ENCODE results near the gene WDR3.
A peak's percentile ranks its signal among the peaks of the same experiment; 100 is the strongest.
"Not testable (repeated sequence)": the region's sequence is repeated elsewhere in the genome, so short reads cannot be mapped to it uniquely, and the experiment has no call there.

Gene WDR3

GRCh38 chr1:117929343-117930172 lies at the start of gene WDR3, which contains the start of gene GDAP2:
TSS of gene WDR3 (plus strand) at chr1:117929739. CDS start at chr1:117933320, 3,581 bp downstream.
TSS of gene GDAP2 (minus strand) at chr1:117929621. CDS start at chr1:117920357, 9,264 bp downstream.
- DNase-seq, result peak; percentile 84 to 92 (median 90)

- no peak for DNase-seq
Measured at GRCh38 chr1:117883616-117884015, 45.9 kb upstream of the WDR3 start.

DNA sequence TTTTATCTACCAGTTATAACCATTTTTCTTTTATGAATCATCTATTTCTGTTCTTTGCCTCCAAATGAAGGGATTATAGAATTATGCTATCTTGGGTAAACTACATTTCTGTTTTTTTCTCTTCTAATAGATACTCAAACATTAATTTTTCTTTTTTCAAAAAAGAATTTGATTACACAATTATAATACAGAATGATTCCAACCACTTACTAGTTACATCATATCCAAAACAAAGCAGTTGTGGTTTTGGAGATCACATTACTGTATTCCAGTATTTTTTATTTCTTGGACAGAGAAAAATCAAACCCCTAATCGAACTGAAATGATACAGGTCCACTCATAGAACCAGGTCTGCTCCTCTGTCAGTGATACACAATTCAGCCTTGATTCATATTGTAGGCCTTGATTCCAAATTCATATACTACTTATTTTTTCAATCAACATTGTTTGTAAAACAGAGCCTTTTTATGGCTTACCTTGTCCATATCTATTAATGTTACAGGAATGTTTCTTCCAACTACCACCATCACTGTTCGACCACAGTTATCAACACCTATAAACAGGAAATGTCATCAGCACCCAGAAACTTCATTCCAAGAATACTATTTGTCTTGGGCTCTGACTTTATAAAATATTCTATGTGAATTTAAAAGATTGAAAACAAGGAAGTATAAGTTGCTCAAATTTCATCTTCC lies 43.3 kb upstream of the WDR3 start:
- no peak for DNase-seq

DNA sequence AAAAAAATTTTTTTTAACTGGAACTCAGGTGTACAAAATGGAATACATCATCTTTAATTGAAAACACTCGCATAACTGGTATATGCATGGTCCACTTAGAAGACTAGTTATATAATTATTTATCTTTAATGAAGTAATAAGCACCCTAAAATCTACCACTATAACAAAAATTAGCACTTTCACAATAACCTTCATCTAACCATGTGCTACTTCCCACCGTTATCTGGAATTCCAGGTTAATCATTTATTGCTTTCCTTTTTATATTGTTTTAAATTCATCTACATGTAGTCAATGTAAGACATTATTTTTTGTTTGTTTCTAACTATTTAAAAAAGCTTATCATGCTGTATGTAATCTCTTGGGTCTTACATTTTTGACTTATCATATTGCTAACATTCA lies 39.1 kb upstream of the WDR3 start:
- no peak for DNase-seq

DNA sequence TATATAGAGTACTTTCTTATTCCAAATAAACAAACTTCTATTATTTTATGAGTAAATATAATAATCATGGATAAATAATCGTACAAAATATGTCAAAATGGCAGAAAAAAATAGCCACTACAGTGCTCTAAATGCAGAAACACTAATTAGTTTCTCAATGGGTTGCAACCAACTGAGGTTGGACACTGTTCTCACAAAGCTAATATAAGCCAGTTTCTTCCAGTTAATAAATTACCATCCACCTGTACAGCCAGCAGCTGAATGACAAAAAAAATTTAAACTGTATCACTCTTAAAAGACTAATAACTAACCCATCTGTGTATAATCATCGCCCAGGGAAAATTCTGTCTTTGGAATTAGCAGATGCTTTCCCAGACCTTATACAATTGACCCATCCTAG lies 37.0 kb upstream of the WDR3 start:
- DNase-seq, result no peak

DNA sequence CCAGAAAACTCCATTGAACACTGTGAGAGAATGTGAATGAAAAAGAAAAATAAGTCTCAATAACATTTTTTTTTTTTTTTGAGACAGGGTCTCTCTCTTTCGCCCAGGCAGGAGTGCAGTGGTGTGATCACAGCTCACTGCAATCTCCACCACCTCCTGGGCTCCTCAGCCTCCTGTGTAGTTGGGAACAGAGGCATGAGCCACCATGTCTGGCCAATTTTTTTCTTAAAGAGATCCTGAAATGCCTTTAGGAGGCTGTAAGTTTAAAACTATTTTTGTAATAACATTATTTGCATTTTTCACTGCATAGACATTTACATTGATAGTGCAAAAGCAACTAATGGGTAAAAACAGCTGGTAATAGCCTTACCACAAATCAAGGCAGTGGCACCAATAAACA lies 35.5 kb upstream of the WDR3 start:
- no peak for DNase-seq

- DNase-seq, result peak; percentile 12 to 25 (median 18)
Measured at GRCh38 chr1:117895482-117896114, 33.9 kb upstream of the WDR3 start.

GRCh38 chr1:117897551-117897950 lies 32.0 kb upstream of the WDR3 start:
- no peak for DNase-seq

GRCh38 chr1:117899801-117900200 lies 29.7 kb upstream of the WDR3 start:
- DNase-seq, result no peak

- no peak for DNase-seq
Measured at GRCh38 chr1:117902944-117903343, 26.6 kb upstream of the WDR3 start.

DNA sequence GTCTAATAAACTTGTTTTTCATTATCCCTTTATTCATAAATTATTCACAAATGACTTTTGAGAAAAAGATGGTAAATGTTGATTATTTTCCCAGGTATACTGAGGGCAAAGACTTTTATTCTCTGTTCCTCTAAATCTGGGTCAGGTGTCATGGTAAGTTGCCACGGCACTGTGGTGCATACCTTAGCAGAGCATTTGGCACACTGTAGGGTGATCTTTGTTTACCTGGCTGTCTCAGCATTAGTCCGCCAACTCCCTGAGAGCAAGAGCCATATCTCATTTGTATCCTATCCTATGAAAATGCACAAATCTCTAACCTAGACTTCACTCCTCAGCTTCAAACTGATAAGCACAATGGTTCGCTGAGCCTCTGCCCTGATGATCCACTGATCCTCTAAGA lies 25.1 kb upstream of the WDR3 start:
- DNase-seq, result no peak

DNA sequence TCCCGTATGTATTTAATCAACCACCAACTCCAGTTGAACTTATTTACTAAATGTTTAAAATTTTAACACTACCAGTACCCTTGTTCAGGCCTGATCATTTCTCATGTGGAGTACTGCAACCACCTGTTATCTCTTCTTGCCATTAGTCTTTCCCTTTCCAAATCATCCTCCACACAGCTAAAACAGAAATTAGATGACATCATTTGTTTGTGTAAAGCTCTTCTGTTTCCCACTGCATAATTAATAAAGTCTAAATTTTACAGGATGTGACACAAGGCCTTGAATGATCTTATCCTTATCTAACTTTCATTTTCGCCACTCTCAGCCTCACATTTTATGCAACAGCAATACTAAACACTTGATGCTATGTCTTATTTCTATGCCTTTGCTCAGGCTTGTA lies 24.5 kb upstream of the WDR3 start:
- DNase-seq, result no peak

GRCh38 chr1:117911051-117911450 lies 18.5 kb upstream of the WDR3 start:
- no peak for DNase-seq

DNA sequence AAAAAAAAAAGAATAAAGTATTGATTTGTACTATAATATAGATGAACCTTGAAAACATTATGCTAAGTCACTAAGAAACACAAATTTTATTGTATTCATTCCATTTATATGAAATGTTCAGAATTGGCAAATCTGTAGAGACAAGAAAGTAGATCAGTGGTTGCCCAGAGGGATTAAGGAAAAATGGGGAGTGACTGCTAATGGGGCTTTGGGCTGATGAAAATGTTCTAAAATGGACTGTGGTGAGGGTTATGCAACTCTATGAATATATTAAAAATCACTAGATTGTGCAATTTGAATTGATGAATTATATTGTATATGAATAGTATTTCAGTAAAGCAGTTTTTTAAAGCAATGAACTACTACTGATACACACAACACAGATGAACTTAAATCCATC lies 10.2 kb upstream of the WDR3 start:
- no peak for DNase-seq

DNA sequence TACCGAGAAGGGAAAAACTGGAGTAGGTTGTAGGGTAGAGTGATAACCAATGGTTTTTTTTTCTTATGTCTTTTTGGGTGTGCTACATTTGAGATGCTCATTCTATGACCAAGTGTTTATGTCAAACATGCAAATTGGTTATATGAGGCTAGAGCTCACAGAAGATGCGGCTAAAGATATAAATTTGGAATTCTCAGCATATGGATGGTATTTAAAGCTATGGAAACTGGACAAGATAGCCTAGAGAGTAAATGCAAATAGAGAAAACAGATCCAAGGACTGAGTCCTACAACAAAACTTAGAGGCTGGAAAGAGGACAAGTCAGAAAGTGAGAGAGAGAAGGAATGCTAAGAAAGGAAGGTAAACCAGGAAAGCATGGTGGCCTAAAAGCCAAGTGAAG lies 7.5 kb upstream of the WDR3 start:
- DNase-seq, result no peak

DNA sequence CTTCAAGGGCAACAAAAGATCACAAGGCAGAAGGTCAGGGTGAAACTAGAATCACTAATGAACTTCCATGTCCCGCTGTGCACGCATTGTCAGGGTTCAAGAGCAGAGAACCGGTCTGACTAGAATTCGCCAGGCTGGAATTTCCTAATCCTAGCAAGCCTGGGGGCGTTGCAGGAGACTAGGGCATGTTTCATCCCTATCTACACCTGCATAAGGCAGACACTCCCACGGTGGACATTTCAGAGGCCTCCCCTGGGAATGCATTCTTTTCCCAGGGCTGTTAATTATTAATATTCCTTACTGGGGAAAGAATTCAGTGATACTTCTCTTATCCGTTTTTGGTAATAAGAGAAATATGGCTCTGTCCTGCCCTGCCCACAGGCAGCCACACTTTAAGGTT lies 6.8 kb upstream of the WDR3 start:
- DNase-seq, result not testable (repeated sequence)

DNA sequence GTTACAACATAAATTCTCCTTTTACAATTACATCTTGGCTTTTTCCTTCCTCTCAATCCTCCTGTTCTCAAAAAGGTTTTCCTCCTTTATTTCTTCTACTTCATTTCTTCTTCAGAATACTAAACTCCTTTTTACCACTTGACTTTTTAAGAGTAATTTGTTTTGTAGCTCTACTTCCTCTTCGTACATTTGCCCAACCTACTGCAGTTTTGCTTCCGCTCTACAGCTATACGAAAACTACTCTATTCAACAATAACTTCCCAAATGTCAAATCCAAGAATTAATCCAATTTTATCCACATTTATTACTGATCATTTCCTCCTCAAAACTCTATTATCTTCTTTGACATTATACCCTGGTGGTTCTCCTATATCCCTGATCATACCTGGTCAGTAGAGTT lies 3.6 kb upstream of the WDR3 start:
- DNase-seq, result no peak

DNA sequence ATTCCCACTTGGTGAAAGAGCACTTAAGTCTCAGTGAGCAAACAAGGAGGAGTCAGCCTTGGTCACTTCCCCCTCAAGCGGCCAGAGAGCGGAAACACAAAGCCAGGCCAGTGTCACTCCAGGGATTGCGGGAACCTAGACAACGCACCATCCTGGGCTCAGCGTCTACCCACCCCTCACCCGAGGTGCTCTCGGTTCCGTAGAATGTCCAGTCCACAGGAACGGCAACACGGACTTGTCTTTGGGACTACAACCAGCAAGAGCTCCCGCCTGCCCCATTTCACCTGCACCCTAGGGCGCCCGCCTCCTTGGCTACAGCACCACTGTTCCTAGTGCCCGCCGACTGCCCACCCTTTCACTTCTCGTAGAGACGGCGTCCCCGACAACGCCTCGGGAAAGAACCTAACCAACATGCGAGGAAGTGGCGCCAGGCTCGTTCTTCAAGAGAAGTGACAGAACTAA lies 627 bp upstream of the WDR3 start:
- peak in 2 of 4 experiments; percentile 5 to 21 for DNase-seq

DNA sequence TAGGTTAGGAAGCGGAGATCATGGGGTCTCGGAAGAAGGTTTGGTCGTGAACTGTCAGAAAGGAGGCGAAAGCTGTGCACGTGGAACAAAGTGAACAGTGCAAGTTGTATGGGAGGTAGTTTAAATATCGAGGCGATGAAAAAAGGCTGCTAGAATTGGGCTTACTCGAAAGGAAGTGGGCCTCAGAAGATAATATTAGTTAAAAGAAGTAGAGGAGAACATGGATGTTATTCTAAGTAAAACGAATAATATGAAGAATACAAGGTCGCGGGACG lies 571 bp downstream of the WDR3 start:
- DNase-seq, result no peak

DNA sequence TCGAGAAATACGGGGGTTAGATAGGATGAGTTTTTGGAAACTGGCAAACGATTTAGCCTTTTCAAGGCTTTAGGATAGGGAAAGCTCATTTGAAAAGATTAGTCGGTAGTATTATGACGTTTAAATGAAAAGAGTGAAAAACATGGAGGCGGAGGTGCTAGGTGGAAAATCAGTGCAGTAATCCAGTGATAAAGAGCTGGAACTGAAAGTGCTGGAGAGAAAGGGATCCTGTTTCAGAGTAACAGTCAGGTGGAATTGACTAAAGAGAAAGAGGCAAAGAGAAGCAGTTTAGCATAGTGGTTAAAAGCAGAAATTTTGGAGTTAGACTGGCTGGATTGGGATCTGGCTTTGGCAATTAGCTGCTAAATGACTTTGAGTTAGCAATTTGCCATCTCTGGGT lies 945 bp downstream of the WDR3 start:
- no peak for DNase-seq

DNA sequence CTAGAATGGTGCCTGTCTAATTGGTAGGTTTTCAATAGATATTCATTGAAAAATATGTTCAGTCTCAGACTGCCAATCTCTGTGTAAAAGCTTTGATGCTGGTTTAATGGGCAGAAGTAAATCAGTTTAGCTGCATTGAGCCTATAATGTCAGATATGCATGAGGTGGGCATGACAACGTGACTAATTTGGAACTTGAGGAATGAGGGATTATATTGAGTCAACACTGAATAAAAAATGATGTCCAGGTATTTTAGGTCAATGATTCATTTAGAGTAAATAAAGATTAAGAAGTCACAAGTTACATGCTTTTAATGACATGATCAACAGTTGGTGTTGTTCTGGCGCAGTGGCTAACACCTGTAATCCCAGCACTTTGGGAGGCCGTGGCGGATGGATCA lies 3.0 kb downstream of the WDR3 start:
- no peak for DNase-seq

- no peak for DNase-seq
Measured at GRCh38 chr1:117933769-117934168, 4.2 kb downstream of the WDR3 start.

DNA sequence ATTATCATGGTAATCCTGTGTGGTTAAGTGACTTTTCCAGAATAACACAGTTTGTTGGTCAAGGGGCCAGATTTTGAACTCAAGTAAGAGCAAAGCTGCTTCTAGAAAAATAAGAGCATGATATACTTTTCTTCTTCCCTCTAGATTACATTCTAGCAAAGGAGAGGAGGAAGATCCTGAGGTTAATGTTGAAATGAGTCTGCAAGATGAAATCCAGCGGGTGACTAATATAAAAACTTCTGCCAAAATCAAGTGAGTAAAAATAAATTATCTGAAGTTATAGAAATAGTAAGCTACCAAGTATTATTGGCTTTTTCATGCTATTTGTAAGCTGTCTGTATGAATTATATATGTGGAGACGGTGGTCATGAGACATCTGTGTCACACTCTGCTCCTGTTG lies 12.8 kb downstream of the WDR3 start:
- DNase-seq, result no peak

GRCh38 chr1:117952386-117952785 lies 22.8 kb downstream of the WDR3 start:
- DNase-seq, result no peak
